Activated CD8-positive, alpha-beta T cell treated with anti-CD3 and anti-CD28 coated beads, Interleukin-2, amount 10 ng/mL, durations not matched to agents 7 days and 5 days (primary cell): ENCODE results near the gene UGDH. TPM values are rescaled to one million over a fixed set of nuclear protein-coding genes. Genes with fewer than 3 reads are reported as not detected.

ENCODE experiments used
- ATAC-seq: fragments of 150-1000 bp; cut with Tn5 transposase; one replicate; pipeline ENCODE4 v1.10.0; 2021; ENCODE audit warnings: moderate library complexity
- CTCF ChIA-PET: fragments of 350-600 bp; sonication (Branson Sonifier 250); formaldehyde crosslinking; loops from one replicate; lab custom pipeline; 2021; ENCODE audit warnings: antibody characterized with exemption; lab: Charles Lee
- POLR2A ChIA-PET: fragments of 350-600 bp; sonication (Branson Sonifier 250); formaldehyde crosslinking; loops from one replicate; lab custom pipeline; 2021; ENCODE audit warnings: antibody characterized with exemption; lab: Charles Lee
- DNase-seq: peaks from one replicate; pipeline ENCODE4 v3.0.0-alpha.2; 2020
- H3K27ac Mint-ChIP-seq: one replicate; pipeline ENCODE4 v1.8.0; 2021; ENCODE audit warnings: mild to moderate bottlenecking, mixed read lengths
- H3K27me3 Mint-ChIP-seq: one replicate; pipeline ENCODE4 v1.8.0; 2021; ENCODE audit warnings: low read depth, mixed read lengths
- H3K36me3 Mint-ChIP-seq: one replicate; pipeline ENCODE4 v1.8.0; 2021; ENCODE audit warnings: low read depth, mixed read lengths
- H3K4me1 Mint-ChIP-seq: one replicate; pipeline ENCODE4 v1.8.0; 2021; ENCODE audit warnings: low read depth, mixed read lengths
- H3K4me3 Mint-ChIP-seq: one replicate; pipeline ENCODE4 v1.8.0; 2021; ENCODE audit warnings: mild to moderate bottlenecking, mixed read lengths
- H3K9me3 Mint-ChIP-seq: one replicate; pipeline ENCODE4 v1.8.0; 2022; ENCODE audit warnings: mixed read lengths; ENCODE audit not compliant: insufficient read depth
- total RNA-seq, 2 experiments: library from RNA; stranded (reverse); gene quantifications; one replicate each; pipeline ENCODE4 v1.2.3, GENCODE V29; 2021

The UGDH gene
- total RNA-seq, 2 experiments from 2014 or later = 11.1 to 11.7 TPM

- CTCF ChIA-PET = interaction anchor here (1.0 kb wide), 1 partner anchor 18 kb away, joined by 3 read pairs; no protein-coding TSS in a partner anchor
- Mint-ChIP-seq H3K27me3 (no peaks in the 10 kb centered on the region), H3K27ac (no peak overlapping the region), H3K36me3 (peaks cover 60% of the 10 kb centered on the region), H3K4me3 (no peak overlapping the region), H3K9me3 (no peaks in the 10 kb centered on the region), H3K4me1 (peaks cover 32% of the 10 kb centered on the region)
- no peak for DNase-seq
- no peak for ATAC-seq
- POLR2A ChIA-PET = no interaction called here
Measured at GRCh38 chr4:39450618-39451017, 76.6 kb downstream of the UGDH start.

Other genes starting within 250 kb of the UGDH start
- 10 to 100 TPM; 79.6 to 82.2 TPM for gene RFC1, start 161.1 kb downstream of the UGDH start, total RNA-seq
- gene KLB, start 120.5 kb downstream of the UGDH start, total RNA-seq = not detected
- 1,000 to 10,000 TPM; 1,107 to 1,219 TPM for gene RPL9, start 68.5 kb downstream of the UGDH start, total RNA-seq
- gene LIAS, start 68.4 kb downstream of the UGDH start, total RNA-seq = 10 to 100 TPM; 15.3 to 16.1 TPM
- 1 to 10 TPM; 2.0 to 2.5 TPM for gene SMIM14, start 111.4 kb upstream of the UGDH start, total RNA-seq
- gene UBE2K, start 170.7 kb upstream of the UGDH start, total RNA-seq = 10 to 100 TPM; 74.9 to 78.7 TPM